Measurements from ENCODE around the gene ZNF584.
"Not testable (repeated sequence)": the region's sequence is repeated elsewhere in the genome, so short reads cannot be mapped to it uniquely, and the experiment has no call there.

Gene ZNF584

DNA sequence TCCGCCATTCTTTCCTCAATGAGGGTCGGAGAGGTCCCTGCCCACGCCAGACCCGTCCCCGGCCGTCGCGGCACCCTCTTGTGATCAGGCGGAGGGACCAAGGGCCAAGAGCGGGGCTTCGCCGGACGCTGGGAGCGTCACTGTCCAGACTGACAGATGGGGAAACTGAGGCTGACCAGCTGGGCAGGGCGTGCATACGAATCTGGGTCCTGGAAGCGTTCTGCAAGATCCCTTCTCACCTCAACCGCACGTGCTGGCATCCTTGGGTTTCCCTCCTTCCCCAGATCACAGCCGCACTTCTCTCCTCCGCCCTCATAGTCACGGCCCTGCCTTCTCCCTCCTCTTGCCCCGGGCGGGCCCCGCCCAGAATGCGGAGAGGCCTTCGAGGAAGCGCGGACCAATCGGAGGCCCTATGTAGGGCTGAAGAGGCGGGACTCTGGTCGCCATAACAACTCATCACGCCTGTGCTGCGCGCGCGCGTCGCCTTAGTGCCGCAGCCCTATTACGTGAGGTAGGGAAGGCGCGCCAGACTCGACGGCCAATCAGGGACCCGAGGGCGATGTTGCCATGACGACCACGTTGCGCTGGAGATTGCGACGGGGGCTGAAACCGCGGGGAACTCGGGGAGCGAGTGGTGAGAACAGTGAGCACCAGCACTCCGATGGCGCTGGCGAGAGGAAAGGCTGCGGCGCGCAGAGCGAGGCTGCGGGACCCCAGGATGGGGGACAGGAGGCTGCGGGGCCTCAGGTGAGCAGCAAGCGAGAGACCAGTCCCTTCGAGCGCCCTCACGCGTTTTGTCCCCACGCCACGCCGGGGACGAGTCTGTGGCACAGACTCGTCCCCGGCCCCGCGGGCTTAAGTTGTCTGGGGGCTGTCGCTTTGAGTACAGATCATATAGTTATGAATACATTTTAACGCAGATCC, 7.3 kb upstream of the ZNF584 start:
- H3K9ac ChIP-seq: peak overlapping the region; percentile 37; the same call in 1 of the 2 replicates

DNA sequence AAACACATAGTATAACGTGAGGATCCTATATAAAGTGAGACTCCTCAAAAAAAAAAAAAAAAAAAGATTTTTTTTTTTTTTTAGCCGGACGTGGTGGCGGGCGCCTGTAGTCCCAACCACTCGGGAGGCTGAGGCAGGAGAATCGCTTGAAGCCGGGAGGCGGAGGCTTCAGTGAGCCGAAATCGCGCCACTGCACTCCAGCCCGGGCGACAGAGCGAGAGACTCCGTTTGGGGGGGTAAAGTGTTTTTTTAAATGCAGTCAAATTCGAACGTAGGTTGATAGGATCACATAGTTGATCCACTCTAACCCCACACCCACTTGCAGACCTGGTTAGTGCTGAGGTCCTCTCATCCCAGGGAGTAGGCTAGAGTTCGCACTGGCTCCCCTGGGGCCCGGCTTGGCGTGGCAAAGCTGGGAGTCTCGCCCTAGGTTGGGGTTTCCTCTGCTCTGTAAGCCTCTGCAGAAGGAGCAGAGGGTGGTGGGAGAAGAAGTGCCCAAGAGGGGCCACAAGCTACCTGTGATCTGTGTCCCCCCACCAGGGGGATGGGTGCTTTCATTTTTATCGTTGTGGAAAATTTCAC, 6.5 kb upstream of the ZNF584 start:
- Histone ChIP-seq H4K20me1 (ENCODE audit: insufficient read depth) (no peaks in the 10 kb centered on the region), H3K79me2 (ENCODE audit: insufficient read depth, low read depth) (no peaks in the 10 kb centered on the region), H3K4me2 (peak overlapping the region; percentile 55), H3K27me3 (ENCODE audit: insufficient read depth, low read depth) (no peaks in the 10 kb centered on the region), H3K9ac (peak overlapping the region; percentile 37; the same call in 1 of the 2 replicates), H2AFZ (ENCODE audit: low read depth) (peak overlapping the region; percentile 80; the same call in 1 of the 2 replicates), H3K4me3 (IDR thresholded peaks at IDR 0.05; ENCODE audit: insufficient read depth, low read depth, low read length) (no peak overlapping the region), H3K27ac (0 out of 2 replicates have a peak overlapping the region, but pooled peaks have one; percentile 34), H3K36me3 (ENCODE audit: insufficient read depth) (no peaks in the 10 kb centered on the region), H3K4me1 (ENCODE audit: low read depth, poor library complexity, severe bottlenecking) (peaks cover 13% of the 10 kb centered on the region)
- TF ChIP-seq, protein P1, sequence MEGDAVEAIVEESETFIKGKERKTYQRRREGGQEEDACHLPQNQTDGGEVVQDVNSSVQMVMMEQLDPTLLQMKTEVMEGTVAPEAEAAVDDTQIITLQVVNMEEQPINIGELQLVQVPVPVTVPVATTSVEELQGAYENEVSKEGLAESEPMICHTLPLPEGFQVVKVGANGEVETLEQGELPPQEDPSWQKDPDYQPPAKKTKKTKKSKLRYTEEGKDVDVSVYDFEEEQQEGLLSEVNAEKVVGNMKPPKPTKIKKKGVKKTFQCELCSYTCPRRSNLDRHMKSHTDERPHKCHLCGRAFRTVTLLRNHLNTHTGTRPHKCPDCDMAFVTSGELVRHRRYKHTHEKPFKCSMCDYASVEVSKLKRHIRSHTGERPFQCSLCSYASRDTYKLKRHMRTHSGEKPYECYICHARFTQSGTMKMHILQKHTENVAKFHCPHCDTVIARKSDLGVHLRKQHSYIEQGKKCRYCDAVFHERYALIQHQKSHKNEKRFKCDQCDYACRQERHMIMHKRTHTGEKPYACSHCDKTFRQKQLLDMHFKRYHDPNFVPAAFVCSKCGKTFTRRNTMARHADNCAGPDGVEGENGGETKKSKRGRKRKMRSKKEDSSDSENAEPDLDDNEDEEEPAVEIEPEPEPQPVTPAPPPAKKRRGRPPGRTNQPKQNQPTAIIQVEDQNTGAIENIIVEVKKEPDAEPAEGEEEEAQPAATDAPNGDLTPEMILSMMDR (conservative IDR thresholded peaks at IDR 0.05; ENCODE audit: low read depth, low read length): no peak

More for the DNA sequence above, 7.3 kb upstream of the ZNF584 start:
- Histone ChIP-seq H2AFZ (ENCODE audit: low read depth) (peak overlapping the region; percentile 80), H3K4me3 (IDR thresholded peaks at IDR 0.05; ENCODE audit: insufficient read depth, low read depth, low read length) (no peak overlapping the region), H4K20me1 (ENCODE audit: insufficient read depth) (no peaks in the 10 kb centered on the region), H3K79me2 (ENCODE audit: insufficient read depth, low read depth) (no peaks in the 10 kb centered on the region), H3K27ac (peak overlapping the region; percentile 34), H3K4me1 (ENCODE audit: low read depth, poor library complexity, severe bottlenecking) (peaks cover 13% of the 10 kb centered on the region), H3K36me3 (ENCODE audit: insufficient read depth) (no peaks in the 10 kb centered on the region), H3K4me2 (peak overlapping the region; percentile 86), H3K27me3 (ENCODE audit: insufficient read depth, low read depth) (no peaks in the 10 kb centered on the region)
- TF ChIP-seq, protein P1 (conservative IDR thresholded peaks at IDR 0.05; ENCODE audit: low read depth, low read length): no peak

DNA sequence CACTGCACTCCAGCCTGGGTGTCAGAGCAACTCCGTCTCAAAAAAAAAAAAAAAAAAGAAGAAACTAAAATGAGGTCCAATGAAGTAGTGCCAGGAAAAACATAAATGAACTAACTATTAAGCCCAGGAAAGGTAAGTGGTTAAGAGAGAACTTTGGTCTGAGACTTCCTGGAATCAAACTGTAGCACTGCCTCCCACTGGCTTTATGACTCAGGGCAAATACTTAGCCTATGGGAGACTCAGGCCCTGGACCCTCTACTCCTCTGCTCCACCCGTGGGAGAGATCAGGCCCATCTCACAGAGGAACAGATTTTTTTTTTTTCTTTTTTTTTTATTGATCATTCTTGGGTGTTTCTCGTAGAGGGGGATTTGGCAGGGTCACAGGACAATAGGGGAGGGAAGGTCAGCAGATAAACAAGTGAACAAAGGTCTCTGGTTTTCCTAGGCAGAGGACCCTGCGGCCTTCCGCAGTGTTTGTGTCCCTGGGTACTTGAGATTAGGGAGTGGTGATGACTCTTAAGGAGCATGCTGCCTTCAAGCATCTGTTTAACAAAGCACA, 4.5 kb upstream of the ZNF584 start:
- H3K9ac ChIP-seq; H3K4me2 ChIP-seq; H3K27ac ChIP-seq; H3K27me3 ChIP-seq (ENCODE audit: insufficient read depth, low read depth); H3K36me3 ChIP-seq (ENCODE audit: insufficient read depth); H4K20me1 ChIP-seq (ENCODE audit: insufficient read depth); H3K4me3 ChIP-seq (IDR thresholded peaks at IDR 0.05; ENCODE audit: insufficient read depth, low read depth, low read length); H2AFZ ChIP-seq (ENCODE audit: low read depth); H3K79me2 ChIP-seq (ENCODE audit: insufficient read depth, low read depth): not testable (repeated sequence)
- H3K4me1 ChIP-seq (ENCODE audit: low read depth, poor library complexity, severe bottlenecking): peaks cover 21% of the 10 kb centered on the region

DNA sequence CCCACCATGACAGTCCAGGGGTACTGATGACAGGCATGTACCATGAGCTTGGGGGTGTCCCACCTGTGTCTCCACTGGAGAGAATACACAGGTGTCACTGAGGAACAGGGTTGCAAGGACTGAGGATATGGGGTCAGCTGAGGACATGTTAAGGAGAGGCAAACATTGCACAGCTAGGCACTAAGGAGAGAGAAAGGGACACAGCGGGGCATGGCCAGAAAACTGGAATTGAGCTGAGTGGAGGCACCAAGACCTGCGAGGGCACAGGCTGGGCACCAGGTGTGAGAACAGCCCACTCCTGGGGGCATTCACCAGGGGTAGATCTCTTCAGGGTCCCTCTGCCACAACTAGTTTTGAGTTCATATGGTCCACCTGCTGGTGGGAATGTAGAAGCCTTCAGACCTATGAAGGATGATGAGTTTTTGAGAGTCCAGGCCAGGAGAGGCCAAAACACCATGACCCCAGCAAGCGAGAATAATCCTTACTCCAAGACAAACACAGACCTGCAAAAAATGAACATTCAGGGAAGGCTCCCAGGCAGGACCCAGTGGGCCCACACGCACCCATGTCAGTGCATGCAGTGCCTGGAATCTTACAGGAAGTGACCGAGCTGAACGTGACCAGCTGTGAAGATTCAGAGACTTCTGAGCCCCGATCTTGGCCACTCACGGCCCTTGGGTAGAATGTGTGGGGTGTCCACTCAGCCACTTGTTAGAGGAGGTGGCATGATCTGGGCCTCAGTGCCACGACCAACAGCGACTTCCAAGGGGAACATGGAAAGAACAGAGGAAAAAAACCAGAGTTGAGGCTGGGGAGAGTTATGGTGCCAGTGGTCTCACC, 1.4 kb upstream of the ZNF584 start:
- Histone ChIP-seq H3K27ac (no peak overlapping the region), H3K36me3 (ENCODE audit: insufficient read depth) (no peaks in the 10 kb centered on the region), H4K20me1 (ENCODE audit: insufficient read depth) (no peaks in the 10 kb centered on the region), H3K9ac (no peak overlapping the region), H3K4me1 (ENCODE audit: low read depth, poor library complexity, severe bottlenecking) (peaks cover 22% of the 10 kb centered on the region), H3K27me3 (ENCODE audit: insufficient read depth, low read depth) (no peaks in the 10 kb centered on the region), H3K4me3 (IDR thresholded peaks at IDR 0.05; ENCODE audit: insufficient read depth, low read depth, low read length) (no peak overlapping the region), H3K79me2 (ENCODE audit: insufficient read depth, low read depth) (0 out of 2 replicates have a peak, but pooled peaks cover 8% of the 10 kb centered on the region), H3K4me2 (peak overlapping the region; percentile 98), H2AFZ (ENCODE audit: low read depth) (no peak overlapping the region)
- TF ChIP-seq, protein P1 (conservative IDR thresholded peaks at IDR 0.05; ENCODE audit: low read depth, low read length): peak; percentile 40; the same call in 1 of the 2 replicates

Data from KMS-11 (cell line).